A673 (cell line): ENCODE data around the gene RALGAPA1. TPM values are rescaled to one million over a fixed set of nuclear protein-coding genes. Genes with fewer than 3 reads are reported as not detected.

Experiments used
- BruUV-seq: library from RNA; stranded (reverse); fragments of 400-500 nt; replicated peaks from 2 replicates; lab custom pipeline; 2021; lab: Mats Ljungman, UMichigan
- CTCF ChIA-PET: fragments of 300-600 bp; sonication (Branson Sonifier 250); formaldehyde crosslinking; loops from one replicate; lab custom pipeline; 2022; ENCODE audit warnings: antibody characterized with exemption; lab: Charles Lee
- POLR2A ChIA-PET: fragments of 300-600 bp; sonication (Branson Sonifier 250); formaldehyde crosslinking; loops from one replicate; lab custom pipeline; 2022; ENCODE audit warnings: antibody characterized with exemption; ENCODE audit not compliant: low non-redundant PET; lab: Charles Lee
- DNase-seq: peaks from one replicate; pipeline ENCODE4 v3.0.0-alpha.2; 2015; ENCODE audit warnings: low spot score
- H3K27ac ChIP-seq: fragments of 200-600 bp; sonication (generic); 2 replicates; pipeline ENCODE4 v1.5.1; 2016; ENCODE audit warnings: mixed run types, low read depth, mild to moderate bottlenecking, mixed read lengths, antibody characterized with exemption, low read length; ENCODE audit not compliant: poor library complexity, severe bottlenecking
- H3K27me3 ChIP-seq: fragments of 200-600 bp; sonication (generic); replicated peaks from 2 replicates; pipeline ENCODE4 v1.6.1; 2017; ENCODE audit warnings: mixed run types, low read depth, mild to moderate bottlenecking, mixed read lengths, antibody characterized with exemption, low read length; ENCODE audit not compliant: insufficient read depth, poor library complexity
- H3K36me3 ChIP-seq: fragments of 200-600 bp; sonication (generic); 2 replicates; pipeline ENCODE4 v1.6.1; 2016; ENCODE audit warnings: mixed run types, mild to moderate bottlenecking, mixed read lengths, antibody characterized with exemption, low read length; ENCODE audit not compliant: insufficient read depth, poor library complexity, severe bottlenecking
- H3K4me1 ChIP-seq: fragments of 200-600 bp; sonication (generic); 2 replicates; pipeline ENCODE4 v1.6.1; 2017; ENCODE audit warnings: mixed run types, mild to moderate bottlenecking, mixed read lengths, antibody characterized with exemption, low read length; ENCODE audit not compliant: insufficient read depth, poor library complexity, severe bottlenecking
- H3K4me3 ChIP-seq: fragments of 200-600 bp; sonication (generic); 2 replicates; pipeline ENCODE4 v1.5.1; 2016; ENCODE audit warnings: low read depth, mixed run types, mild to moderate bottlenecking, mixed read lengths, low read length; ENCODE audit not compliant: poor library complexity, severe bottlenecking
- H3K9me3 ChIP-seq: fragments of 200-600 bp; sonication (generic); 2 replicates; pipeline ENCODE4 v1.6.1; 2016; ENCODE audit warnings: mixed run types, low read depth, mild to moderate bottlenecking, mixed read lengths, antibody characterized with exemption, low read length; ENCODE audit not compliant: poor library complexity, severe bottlenecking
- CTCF ChIP-seq: fragments of 300-800, 200-600 bp; sonication (generic); conservative IDR thresholded peaks from 2 replicates; pipeline ENCODE4 v1.5.1; 2017; ENCODE audit warnings: low read depth, mild to moderate bottlenecking, antibody characterized with exemption, low read length, moderate library complexity, mixed read lengths
- EZH2 ChIP-seq: fragments of 200-600 bp; sonication (generic); IDR thresholded peaks from 2 replicates; pipeline ENCODE4 v1.6.1; 2017; ENCODE audit warnings: borderline replicate concordance, low read depth, mild to moderate bottlenecking, mixed read lengths, antibody characterized with exemption, low read length; ENCODE audit not compliant: poor library complexity, severe bottlenecking
- intact Hi-C: fragments of 100-400 bp; cut with micrococcal nuclease; formaldehyde crosslinking; loops from one replicate; pipeline ENCODE4 v1.10.0; 2022; ENCODE audit not compliant: unreplicated experiment
- total RNA-seq: library from RNA; stranded (reverse); gene quantifications from 2 replicates; pipeline ENCODE4 v1.2.3, GENCODE V29; 2021

Gene RALGAPA1
- total RNA-seq, 1 experiment from 2014 or later = 42.4 TPM

DNA sequence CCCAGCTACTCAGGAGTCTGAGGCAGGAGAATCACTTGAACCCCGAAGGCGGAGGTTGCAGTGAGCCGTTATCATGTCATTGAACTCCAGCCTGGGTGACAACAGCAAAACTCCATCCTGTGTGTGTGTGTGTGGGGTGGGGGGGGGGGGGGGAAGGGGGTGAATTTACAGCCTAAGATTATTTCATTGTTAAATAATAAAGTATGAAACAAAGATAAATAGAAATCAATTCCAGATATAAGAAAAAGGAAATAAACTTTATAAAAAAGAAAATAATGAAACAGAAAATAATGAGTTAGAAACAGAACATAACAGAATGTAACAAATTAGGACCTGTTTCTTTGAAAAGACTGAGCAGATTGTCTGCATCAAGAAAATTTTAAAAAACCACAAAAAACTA is 191.6 kb downstream of the RALGAPA1 start:
- Histone ChIP-seq H3K36me3 (no peaks in the 10 kb centered on the region), H3K4me3 (no peak overlapping the region), H3K9me3 (no peaks in the 10 kb centered on the region), H3K4me1 (no peaks in the 10 kb centered on the region), H3K27ac (no peak overlapping the region), H3K27me3 (no peaks in the 10 kb centered on the region)
- BruUV-seq = no TSS peak
- TF ChIP-seq CTCF = no peak
- intact Hi-C loops = no loop called here
- POLR2A ChIA-PET = no interaction called here
- DNase-seq = no peak
- CTCF ChIA-PET = no interaction called here

- Histone ChIP-seq H3K36me3 (peaks cover 6% of the 10 kb centered on the region), H3K4me3 (no peak overlapping the region), H3K27ac (no peak overlapping the region), H3K4me1 (no peaks in the 10 kb centered on the region), H3K9me3 (no peaks in the 10 kb centered on the region), H3K27me3 (no peaks in the 10 kb centered on the region)
- intact Hi-C loops = no loop called here
- POLR2A ChIA-PET = no interaction called here
- no peak for TF ChIP-seq EZH2
- TF ChIP-seq CTCF = no peak
- CTCF ChIA-PET = interaction anchor here (0.9 kb wide), 1 partner anchor 80 kb away, joined by 3 read pairs; no protein-coding TSS in a partner anchor
- BruUV-seq = no TSS peak
- no peak for DNase-seq
Observed at GRCh38 chr14:35607380-35607779, 201.7 kb downstream of the RALGAPA1 start.

DNA sequence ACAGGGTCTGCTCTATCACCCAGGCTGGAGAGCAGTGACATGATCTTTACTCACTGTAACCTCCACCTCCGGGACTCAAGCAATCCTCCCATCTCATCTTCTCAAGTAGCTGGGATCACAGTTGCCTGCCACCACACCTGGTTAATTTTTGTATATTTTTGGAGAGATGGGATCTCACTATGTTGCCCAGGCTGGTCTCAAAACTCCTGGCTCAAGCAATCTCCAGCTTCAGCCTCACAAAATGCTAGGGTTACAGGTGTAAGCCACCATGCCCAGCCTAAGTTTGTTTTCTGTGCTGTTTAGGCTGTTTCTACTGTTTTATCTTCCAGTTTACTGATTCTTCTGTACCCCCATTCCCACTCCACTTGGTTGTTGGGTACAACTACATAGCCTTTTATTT is 208.8 kb downstream of the RALGAPA1 start:
- Histone ChIP-seq H3K36me3 (peaks cover 6% of the 10 kb centered on the region), H3K27ac (no peak overlapping the region), H3K27me3 (no peaks in the 10 kb centered on the region), H3K4me3 (no peak overlapping the region), H3K4me1 (no peaks in the 10 kb centered on the region), H3K9me3 (no peaks in the 10 kb centered on the region)
- DNase-seq = no peak
- intact Hi-C loops = no loop called here
- no TSS peak for BruUV-seq
- TF ChIP-seq EZH2 (no peak), CTCF (no peak)
- ChIA-PET POLR2A (no interaction called here), CTCF (no interaction called here)
